PFSK-1 (cell line): ENCODE measurements around the gene SIX2.

Experiments used
- POLR2AphosphoS5 ChIP-seq: IDR thresholded peaks from 2 replicates; pipeline ENCODE4 v1.6.1; 2012; ENCODE audit warnings: low read depth, mild to moderate bottlenecking, control low read depth, low read length, moderate library complexity
- TAF1 ChIP-seq: IDR thresholded peaks from 2 replicates; pipeline ENCODE4 v1.6.1; 2012; ENCODE audit warnings: low read length, control low read depth, borderline replicate concordance; ENCODE audit not compliant: insufficient read depth
- TF ChIP-seq, protein P1 (sequence below), 2 experiments: IDR thresholded peaks; 2 replicates each; pipeline versions ENCODE4 v1.6.1 to v1.8.0; 2011 to 2012; ENCODE audit warnings: low read depth in 2 of 2, low read length in 2 of 2, control low read depth in 1 of 2, inconsistent platforms in 1 of 2, mild to moderate bottlenecking in 1 of 2, moderate library complexity in 1 of 2; ENCODE audit not compliant: insufficient read depth in 1 of 2

DNA sequence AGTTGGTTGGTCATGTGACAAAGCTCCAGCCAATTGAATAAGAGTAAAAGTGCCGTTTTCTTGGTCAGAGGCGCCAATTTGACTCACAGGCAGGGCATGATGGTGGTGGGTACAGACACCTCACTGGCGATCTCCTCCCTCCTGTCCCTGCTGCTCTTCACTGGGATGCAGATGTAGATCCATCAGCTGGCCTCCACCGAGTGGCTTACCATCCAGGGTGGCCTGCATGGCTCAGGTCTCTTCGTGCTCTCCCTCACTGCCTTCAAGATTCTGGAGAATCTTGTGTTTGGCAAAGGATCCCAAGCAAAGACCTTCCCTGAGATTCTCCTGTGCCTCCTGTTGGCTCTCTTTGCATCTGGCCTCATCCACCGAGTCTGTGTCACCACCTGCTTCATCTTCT is 12.9 kb downstream of the SIX2 start:
- TF ChIP-seq, protein P1, sequence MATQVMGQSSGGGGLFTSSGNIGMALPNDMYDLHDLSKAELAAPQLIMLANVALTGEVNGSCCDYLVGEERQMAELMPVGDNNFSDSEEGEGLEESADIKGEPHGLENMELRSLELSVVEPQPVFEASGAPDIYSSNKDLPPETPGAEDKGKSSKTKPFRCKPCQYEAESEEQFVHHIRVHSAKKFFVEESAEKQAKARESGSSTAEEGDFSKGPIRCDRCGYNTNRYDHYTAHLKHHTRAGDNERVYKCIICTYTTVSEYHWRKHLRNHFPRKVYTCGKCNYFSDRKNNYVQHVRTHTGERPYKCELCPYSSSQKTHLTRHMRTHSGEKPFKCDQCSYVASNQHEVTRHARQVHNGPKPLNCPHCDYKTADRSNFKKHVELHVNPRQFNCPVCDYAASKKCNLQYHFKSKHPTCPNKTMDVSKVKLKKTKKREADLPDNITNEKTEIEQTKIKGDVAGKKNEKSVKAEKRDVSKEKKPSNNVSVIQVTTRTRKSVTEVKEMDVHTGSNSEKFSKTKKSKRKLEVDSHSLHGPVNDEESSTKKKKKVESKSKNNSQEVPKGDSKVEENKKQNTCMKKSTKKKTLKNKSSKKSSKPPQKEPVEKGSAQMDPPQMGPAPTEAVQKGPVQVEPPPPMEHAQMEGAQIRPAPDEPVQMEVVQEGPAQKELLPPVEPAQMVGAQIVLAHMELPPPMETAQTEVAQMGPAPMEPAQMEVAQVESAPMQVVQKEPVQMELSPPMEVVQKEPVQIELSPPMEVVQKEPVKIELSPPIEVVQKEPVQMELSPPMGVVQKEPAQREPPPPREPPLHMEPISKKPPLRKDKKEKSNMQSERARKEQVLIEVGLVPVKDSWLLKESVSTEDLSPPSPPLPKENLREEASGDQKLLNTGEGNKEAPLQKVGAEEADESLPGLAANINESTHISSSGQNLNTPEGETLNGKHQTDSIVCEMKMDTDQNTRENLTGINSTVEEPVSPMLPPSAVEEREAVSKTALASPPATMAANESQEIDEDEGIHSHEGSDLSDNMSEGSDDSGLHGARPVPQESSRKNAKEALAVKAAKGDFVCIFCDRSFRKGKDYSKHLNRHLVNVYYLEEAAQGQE (IDR thresholded peaks at IDR 0.05; ENCODE audit: insufficient read depth in 1 of 2, low read depth in 2 of 2, low read length in 2 of 2) = no peak
- no peak for TF ChIP-seq POLR2AphosphoS5
- no peak for TF ChIP-seq TAF1
